Mesodermal cell (in vitro differentiated cells): Measurements from ENCODE around the gene WDR62. TPM values are rescaled to one million over a fixed set of nuclear protein-coding genes. Genes with fewer than 3 reads are reported as not detected.
A peak's percentile ranks its signal among the peaks of the same experiment; 100 is the strongest.

ENCODE experiments used
- H3K27ac ChIP-seq: 2 replicates; pipeline ENCODE4 v1.7.0; 2013; ENCODE audit warnings: mild to moderate bottlenecking, low read depth, low read length, moderate library complexity; ENCODE audit not compliant: severe bottlenecking
- H3K36me3 ChIP-seq: 2 replicates; pipeline ENCODE4 v1.7.1; 2013; ENCODE audit warnings: mild to moderate bottlenecking, low read length, moderate library complexity; ENCODE audit not compliant: control insufficient read depth, insufficient read depth
- H3K4me1 ChIP-seq: one replicate; pipeline ENCODE4 v1.7.1; 2013; ENCODE audit warnings: mild to moderate bottlenecking, low read length; ENCODE audit not compliant: insufficient read depth, control insufficient read depth, poor library complexity, severe bottlenecking
- H3K4me3 ChIP-seq: 2 replicates; pipeline ENCODE4 v1.7.0; 2013; ENCODE audit warnings: low read length, control low read depth, mild to moderate bottlenecking; ENCODE audit not compliant: insufficient read depth, poor library complexity, severe bottlenecking; ENCODE audit errors: extremely low read depth
- H3K9me3 ChIP-seq: 2 replicates; pipeline ENCODE4 v1.7.1; 2013; ENCODE audit warnings: mild to moderate bottlenecking, low read length, moderate library complexity; ENCODE audit not compliant: control insufficient read depth
- WGBS, 2 experiments: methylation state at CpG; one replicate each; pipeline ENCODE4 v1.1.5; 2013; ENCODE audit warnings: missing lambda C conversion rate in 2 of 2; ENCODE audit not compliant: insufficient coverage in 2 of 2; 5-methylcytosine and 5-hydroxymethylcytosine counted together
- polyA plus RNA-seq, 2 experiments: library from polyadenylated mRNA; stranded (reverse); fragments of 50-300 nt; gene quantifications; one replicate each; pipeline ENCODE4 v1.2.3, GENCODE V29; 2013

Gene WDR62
- 11.8 TPM for polyA plus RNA-seq (2013, experiment 1 of 2)
- 10.0 TPM for polyA plus RNA-seq (2013, experiment 2 of 2)

GRCh38 chr19:36054733-36055686, at the start of gene WDR62:
TSS of gene WDR62 (plus strand) at chr19:36054897. CDS start at chr19:36054972, 75 bp downstream.
- peaks cover 9% of the 10 kb centered on the region for H3K4me1 ChIP-seq
- H3K4me3 ChIP-seq: peak within 1 kb of the TSS; percentile 83
- WGBS, 2 experiments: 0% methylated on average over 49 to 59 of the region's 76 CpGs
- H3K27ac ChIP-seq: peak within 1 kb of the TSS; percentile 96
- no peaks in the 10 kb centered on the region for H3K9me3 ChIP-seq
- H3K36me3 ChIP-seq: peaks cover 27% of the 10 kb centered on the region

DNA sequence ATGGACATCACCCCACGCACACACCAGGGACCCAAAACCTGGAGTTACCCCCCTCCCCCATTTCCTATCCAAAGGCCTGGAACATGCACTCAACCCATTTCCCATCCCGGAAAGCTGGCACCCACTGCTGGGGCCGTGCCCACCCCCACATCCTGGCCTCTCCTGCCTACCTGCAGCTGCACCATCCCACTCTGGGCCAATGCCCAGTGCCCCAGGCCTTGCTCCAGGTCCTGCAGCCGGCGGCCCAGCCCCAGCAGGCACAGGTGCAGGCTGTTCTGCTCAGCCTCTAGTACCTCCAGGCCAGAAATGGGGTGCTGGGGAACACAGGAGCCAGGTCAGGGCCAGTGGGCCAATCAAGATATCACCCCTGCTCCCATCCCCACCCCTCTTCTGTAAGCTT, 47.7 kb upstream of the WDR62 start:
- no peak overlapping the region for H3K27ac ChIP-seq
- H3K4me3 ChIP-seq: no peak overlapping the region
- no peaks in the 10 kb centered on the region for H3K9me3 ChIP-seq
- H3K36me3 ChIP-seq: no peaks in the 10 kb centered on the region
- 100% methylated on average over 3 to 4 of the region's 5 CpGs for WGBS, 2 experiments
- H3K4me1 ChIP-seq: peaks cover 5% of the 10 kb centered on the region

GRCh38 chr19:36008336-36008978, 46.2 kb upstream of the WDR62 start, which contains the start of gene SYNE4:
TSS of gene SYNE4 (minus strand) at chr19:36008813. CDS start at chr19:36008681, 132 bp downstream.
- Histone ChIP-seq H3K9me3 (no peaks in the 10 kb centered on the region), H3K4me3 (peak within 1 kb of the TSS; percentile 19), H3K27ac (no peak within 1 kb of the TSS), H3K4me1 (peaks cover 5% of the 10 kb centered on the region), H3K36me3 (no peaks in the 10 kb centered on the region)
- WGBS, 2 experiments: 67 to 76% methylated on average over 16 to 19 of the region's 19 CpGs

DNA sequence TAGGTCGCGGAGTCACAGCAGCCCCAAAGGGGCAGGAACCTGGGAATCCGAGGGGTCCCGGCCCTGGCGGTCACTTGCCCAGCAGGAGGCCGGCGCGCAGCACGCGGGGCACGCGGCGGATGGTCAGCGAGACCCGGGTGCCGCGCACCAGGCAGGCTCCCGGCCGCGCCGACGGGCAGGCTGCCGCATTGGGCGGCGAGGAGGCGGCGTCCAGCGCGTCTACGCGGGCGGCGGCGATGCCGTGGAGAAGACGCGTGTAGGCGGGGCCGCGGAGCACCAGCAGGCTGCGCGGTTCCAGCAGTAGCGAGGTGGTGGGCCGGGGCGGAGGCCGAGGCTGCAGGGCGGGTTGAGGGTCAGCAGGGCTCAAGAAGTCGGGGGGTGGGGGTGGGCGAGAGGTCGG, 45.5 kb upstream of the WDR62 start:
- Histone ChIP-seq H3K27ac (no peak overlapping the region), H3K36me3 (no peaks in the 10 kb centered on the region), H3K9me3 (no peaks in the 10 kb centered on the region), H3K4me3 (peak overlapping the region; percentile 19), H3K4me1 (peaks cover 5% of the 10 kb centered on the region)
- 7 to 16% methylated on average over 28 to 48 of the region's 50 CpGs for WGBS, 2 experiments

GRCh38 chr19:36009633-36010379, 44.9 kb upstream of the WDR62 start:
- no peaks in the 10 kb centered on the region for H3K36me3 ChIP-seq
- peak overlapping the region; percentile 19 for H3K4me3 ChIP-seq
- 63 to 70% methylated on average over 12 to 15 of the region's 15 CpGs for WGBS, 2 experiments
- peaks cover 8% of the 10 kb centered on the region for H3K4me1 ChIP-seq
- no peaks in the 10 kb centered on the region for H3K9me3 ChIP-seq
- H3K27ac ChIP-seq: no peak overlapping the region

GRCh38 chr19:36010402-36010801, 44.3 kb upstream of the WDR62 start:
- no peaks in the 10 kb centered on the region for H3K9me3 ChIP-seq
- no peak overlapping the region for H3K4me3 ChIP-seq
- H3K4me1 ChIP-seq: peaks cover 8% of the 10 kb centered on the region
- H3K27ac ChIP-seq: no peak overlapping the region
- WGBS, 2 experiments: 95 to 96% methylated on average over 4 to 11 of the region's 11 CpGs
- no peaks in the 10 kb centered on the region for H3K36me3 ChIP-seq

GRCh38 chr19:36013280-36014011, 41.3 kb upstream of the WDR62 start:
- 19 to 36% methylated on average over 12 to 13 of the region's 15 CpGs for WGBS, 2 experiments
- peak overlapping the region; percentile 88 for H3K4me3 ChIP-seq
- H3K36me3 ChIP-seq: peaks cover 19% of the 10 kb centered on the region
- H3K4me1 ChIP-seq: peaks cover 8% of the 10 kb centered on the region
- H3K9me3 ChIP-seq: no peaks in the 10 kb centered on the region
- H3K27ac ChIP-seq: no peak overlapping the region

DNA sequence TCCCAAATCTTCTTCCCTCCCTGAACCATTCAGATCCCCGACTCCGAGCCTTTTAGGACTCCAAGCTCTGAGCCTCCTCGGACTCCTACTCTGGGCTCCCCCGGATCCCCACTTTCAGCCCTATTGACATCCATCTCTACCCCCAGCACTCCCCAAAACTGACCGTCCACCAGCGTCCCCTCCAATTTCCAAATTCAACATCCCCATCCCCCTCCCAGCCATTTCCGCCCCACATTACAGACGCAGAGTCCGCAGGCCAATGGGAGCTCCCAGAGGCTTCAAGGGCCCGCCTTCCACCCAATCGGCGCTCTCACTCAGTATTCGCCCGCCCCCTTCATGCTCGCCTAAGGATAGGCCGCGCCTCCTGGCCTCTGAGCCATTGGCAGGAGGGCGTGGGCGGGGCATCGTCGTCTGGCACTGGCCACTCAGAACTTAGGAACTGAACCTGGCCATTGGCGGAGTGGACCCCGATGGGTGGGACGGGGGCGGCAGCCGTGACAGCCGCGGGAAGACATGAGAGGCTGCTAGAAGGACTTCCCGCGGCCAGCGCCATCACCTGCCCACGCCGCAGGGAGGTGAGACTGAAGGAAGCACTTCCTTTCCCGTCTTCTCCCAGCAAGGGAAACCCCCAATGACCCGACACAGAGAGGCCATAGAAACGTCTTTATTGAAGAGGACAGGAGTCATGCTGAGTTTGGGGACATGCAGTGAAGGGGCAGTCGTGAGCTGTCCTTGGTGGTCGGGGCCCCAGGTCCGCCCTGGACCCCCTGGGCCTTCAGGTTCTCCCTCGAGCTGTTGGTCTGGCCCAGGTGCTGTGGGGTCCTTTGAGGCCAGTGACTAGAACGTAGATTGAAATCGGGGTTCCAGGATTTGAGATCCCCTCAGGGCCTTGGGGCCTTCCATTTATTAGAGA, 40.4 kb upstream of the WDR62 start, which contains the start of gene ALKBH6:
ALKBH6 (minus strand) TSS at position 202 of the 913 bp plus-strand sequence. CDS start 816 bp downstream, outside the sequence.
- 1 to 4% methylated on average over 29 to 40 of the region's 42 CpGs for WGBS, 2 experiments
- Histone ChIP-seq H3K27ac (no peak within 1 kb of the TSS), H3K36me3 (peaks cover 27% of the 10 kb centered on the region), H3K4me1 (peaks cover 8% of the 10 kb centered on the region), H3K4me3 (peak within 1 kb of the TSS; percentile 88), H3K9me3 (no peaks in the 10 kb centered on the region)

GRCh38 chr19:36019061-36019670, 35.5 kb upstream of the WDR62 start:
- H3K9me3 ChIP-seq: no peaks in the 10 kb centered on the region
- 96 to 97% methylated on average over 16 to 20 of the region's 22 CpGs for WGBS, 2 experiments
- peaks cover 3% of the 10 kb centered on the region for H3K4me1 ChIP-seq
- H3K27ac ChIP-seq: no peak overlapping the region
- H3K36me3 ChIP-seq: peaks cover 63% of the 10 kb centered on the region
- no peak overlapping the region for H3K4me3 ChIP-seq
